C4-2B (cell line): ENCODE data around the gene CRACR2B.

Experiments
- CTCF ChIP-seq: fragments of 450-650 bp; conservative IDR thresholded peaks from 2 replicates; pipeline ENCODE4 v1.5.1; 2017; ENCODE audit warnings: mild to moderate bottlenecking
- ZFX ChIP-seq: fragments of 450-650 bp; IDR thresholded peaks from 2 replicates; pipeline ENCODE4 v1.6.1; 2017

GRCh38 chr11:855796-856195, 28.1 kb downstream of the CRACR2B start:
- TF ChIP-seq CTCF (no peak), ZFX (no peak)
